HG03139 (cell line): ENCODE measurements around the gene C10orf90.

ENCODE experiments used
- ATAC-seq: cut with Tn5 transposase; IDR thresholded peaks from one replicate; pipeline ENCODE4 v1.9.1; 2021; ENCODE audit not compliant: unreplicated experiment

The C10orf90 gene

GRCh38 chr10:126637501-126637900 is 33.0 kb downstream of the C10orf90 start:
- ATAC-seq = no peak

DNA sequence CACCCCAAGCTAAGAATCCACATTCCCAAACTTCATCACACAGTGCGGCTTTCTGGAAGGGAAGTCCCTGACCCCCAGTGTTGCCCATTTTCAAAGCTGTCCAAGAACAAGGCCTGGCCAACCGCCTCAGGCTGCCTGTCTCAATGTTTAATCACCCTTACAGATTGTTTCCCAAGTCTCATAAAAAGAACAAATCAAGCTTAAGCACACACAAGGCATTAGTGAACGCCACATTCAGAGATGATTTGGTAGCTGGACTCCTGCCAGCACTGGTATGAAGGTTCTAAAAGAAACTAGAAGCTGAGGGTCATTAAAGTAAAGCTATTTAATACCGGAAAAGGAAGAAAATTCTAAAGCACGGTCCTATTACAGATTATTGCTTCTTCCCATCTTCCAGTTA is 35.6 kb downstream of the C10orf90 start:
- no peak for ATAC-seq

DNA sequence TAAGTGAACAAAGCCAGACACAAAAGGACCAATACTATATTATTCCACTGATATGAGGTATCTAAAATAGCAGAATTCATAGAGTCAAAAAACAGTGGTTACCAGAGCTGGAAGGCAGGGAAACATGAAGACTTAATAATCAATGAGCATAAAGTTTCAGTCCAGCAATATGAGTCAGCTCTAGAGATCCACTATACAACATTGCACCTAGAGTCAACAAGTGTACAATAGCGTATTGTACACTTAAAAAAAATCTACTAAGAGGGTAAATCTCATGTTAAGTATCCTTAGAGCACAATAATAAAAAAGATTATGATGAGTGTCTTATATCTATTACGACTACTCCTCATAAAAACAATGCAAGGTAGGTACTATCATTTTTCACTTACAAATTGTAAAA is 36.1 kb downstream of the C10orf90 start:
- ATAC-seq = no peak

DNA sequence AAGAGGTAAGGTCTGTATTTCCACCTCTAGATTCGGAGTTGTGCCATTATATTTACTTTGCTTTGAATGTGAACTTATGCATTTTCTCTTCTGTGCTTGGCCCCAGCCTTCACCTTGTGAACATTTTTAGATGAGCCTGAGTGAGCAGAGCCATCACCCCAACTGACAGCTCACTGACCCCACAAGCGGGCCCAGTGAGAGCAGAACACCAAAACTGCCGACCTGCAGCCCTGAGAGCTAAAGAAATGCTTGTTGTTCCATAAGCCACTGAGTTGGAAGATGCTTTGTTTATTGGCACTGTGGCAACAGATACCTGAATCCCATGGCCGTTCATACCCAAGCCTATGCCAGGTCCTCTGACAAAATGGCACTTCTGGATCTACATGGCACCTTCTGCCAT is 37.8 kb downstream of the C10orf90 start:
- ATAC-seq = no peak

GRCh38 chr10:126629925-126630624 is 40.4 kb downstream of the C10orf90 start:
- no peak for ATAC-seq

- no peak for ATAC-seq
Observed at GRCh38 chr10:126628746-126629145, 41.7 kb downstream of the C10orf90 start.

DNA sequence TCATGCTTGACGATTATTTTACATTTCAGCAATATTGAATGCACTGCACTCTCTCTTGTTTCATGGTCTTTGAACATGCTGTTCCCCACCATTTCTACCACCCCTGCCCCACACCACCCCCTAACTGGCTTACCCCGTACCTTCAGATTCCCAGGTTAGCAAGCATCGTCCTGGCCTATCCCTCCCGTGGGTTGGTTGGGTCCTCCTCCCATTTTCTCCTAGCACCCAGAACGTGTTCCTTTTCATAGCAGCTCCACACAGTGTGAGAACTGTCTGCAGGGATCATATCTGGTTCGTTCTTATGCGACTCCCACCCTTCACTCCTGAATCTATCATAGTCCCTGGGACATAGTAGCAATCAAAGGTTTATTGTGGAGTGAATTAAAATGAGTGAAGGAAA is 48.6 kb downstream of the C10orf90 start:
- no peak for ATAC-seq

GRCh38 chr10:126618466-126618865 is 52.0 kb downstream of the C10orf90 start:
- no peak for ATAC-seq

DNA sequence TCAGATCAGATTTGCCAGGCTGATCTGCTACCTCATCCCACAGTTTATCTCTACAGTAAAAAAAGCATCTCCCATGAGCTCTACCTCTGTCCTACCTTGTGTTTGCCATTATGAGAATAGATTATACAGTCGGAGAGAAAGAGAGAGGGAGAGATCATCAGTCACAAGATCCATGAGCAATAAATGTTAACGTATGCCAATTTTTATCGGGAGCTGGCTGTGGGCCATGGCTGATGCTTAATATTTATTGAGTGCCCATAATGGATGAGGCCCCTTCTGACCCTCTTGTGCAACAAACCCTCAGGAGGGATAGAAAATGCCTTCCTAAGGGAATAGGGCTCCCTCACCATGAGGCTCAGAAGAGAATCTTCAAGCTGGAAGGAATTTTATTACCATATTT is 52.8 kb downstream of the C10orf90 start:
- ATAC-seq = no peak

DNA sequence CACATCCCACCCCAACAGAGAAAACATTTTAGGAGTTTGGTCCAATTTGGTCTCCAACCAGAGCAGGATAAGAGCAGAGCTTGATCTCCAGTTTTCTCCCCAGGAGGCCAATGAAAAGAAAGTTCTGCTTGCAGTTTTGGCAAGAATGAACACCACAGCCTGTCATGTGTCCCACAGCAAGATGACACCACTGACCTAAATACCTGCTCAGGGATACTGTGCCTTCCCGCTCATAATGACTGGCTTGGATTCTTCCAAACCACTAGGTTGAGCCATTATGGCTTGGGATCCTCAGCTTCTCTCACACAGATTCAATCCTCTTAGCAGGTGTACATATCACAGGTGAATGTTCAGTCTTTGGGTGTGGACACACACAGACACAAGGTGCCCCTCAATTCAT is 53.3 kb downstream of the C10orf90 start:
- ATAC-seq = no peak

DNA sequence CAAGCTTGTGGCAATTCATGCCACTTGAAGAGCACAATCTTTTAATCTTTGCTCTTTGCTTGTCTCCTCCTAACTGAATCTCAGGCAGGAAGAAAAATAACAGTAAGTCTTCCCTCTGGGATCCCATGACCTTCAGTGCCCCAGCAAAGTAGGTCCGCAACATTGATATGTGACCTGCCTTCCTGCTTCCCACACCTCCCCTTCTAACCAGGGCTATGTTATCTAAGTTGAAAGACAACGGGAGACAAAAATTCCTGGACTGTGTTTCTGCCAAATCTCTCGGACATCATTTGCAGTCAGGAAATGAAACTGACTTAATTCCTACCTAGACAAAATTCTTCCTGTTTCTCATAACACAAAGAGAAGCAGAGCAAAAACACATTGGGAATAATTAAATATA is 53.8 kb downstream of the C10orf90 start:
- no peak for ATAC-seq

- no peak for ATAC-seq
Observed at GRCh38 chr10:126611303-126611702, 59.2 kb downstream of the C10orf90 start.

DNA sequence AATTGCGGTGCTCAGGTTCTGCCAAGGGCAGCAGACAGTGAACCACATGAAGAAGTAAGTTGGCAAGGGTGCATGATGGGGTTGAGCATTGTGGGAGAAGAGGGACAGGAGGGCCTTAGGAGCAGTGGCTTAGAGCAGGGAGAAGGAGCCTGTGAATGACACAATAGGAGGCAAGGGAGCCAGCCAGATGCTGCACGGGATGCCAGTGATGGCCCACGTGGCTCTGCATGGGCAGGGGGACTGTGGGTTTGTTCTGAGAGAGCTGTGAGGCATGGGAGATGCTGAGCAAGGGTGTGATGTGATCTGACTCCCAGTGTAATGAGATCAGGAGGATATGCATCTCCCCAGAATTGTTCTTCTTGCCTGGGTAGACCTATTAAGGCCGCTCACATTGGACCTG is 60.9 kb downstream of the C10orf90 start:
- no peak for ATAC-seq

DNA sequence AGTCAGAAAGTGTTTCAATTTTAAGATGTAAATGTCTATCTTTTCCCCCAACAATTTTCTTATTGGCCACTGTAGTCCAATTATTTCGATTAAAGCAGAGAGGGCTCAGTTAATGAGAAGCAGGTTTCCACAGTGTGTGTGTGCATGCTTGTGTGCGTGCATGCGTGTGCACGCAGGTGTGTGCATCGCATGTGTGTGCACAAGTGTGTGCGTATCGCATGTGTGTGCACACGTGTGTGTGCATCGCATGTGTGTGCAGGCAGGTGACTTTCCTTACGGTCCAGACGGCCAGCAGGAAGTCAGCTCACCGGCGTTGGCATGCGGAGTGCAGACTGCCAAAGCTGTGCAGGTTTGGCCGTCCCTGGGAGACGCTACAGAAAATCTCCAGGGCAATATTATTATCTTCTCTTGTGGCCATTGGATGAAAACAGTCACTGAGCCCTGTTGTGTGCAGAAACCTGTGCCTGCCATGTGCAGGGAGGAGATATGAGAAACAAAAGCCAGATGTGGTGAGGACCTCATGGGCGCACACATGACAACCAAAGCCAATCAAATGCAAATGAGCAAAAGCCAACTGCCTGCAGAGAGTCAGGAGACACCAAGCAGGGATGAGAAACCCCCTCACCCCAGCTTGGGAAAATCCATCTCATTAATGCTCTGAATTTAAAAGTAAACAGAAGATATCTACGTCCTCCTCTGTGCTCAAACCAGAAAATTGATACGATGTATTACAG is 70.4 kb downstream of the C10orf90 start:
- ATAC-seq = no peak

DNA sequence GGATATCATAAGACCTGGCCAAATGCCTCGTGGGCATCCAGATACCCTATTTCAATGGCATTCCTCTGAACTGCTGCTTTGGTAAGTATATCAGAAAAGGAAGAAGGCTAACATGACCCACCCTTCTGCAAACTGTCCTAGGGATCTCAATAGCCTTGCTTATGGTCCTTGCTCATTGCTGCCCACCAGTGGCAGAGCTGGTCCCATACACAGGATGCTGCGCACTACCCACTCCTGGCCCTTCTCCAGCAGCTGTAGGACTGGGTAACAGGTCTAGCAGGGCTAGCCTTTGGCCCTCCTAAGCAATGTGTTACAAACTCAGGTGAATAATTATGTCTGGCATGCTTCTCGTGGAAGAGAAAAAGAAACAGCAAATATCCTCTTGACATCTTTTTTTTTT is 72.5 kb downstream of the C10orf90 start:
- ATAC-seq = no peak

GRCh38 chr10:126597211-126597610 is 73.3 kb downstream of the C10orf90 start:
- no peak for ATAC-seq

GRCh38 chr10:126596472-126597016 is 73.9 kb downstream of the C10orf90 start:
- ATAC-seq = no peak

GRCh38 chr10:126595160-126595559 is 75.3 kb downstream of the C10orf90 start:
- no peak for ATAC-seq

GRCh38 chr10:126593968-126594701 is 76.4 kb downstream of the C10orf90 start:
- ATAC-seq = no peak

GRCh38 chr10:126592901-126593300 is 77.6 kb downstream of the C10orf90 start:
- ATAC-seq = no peak

DNA sequence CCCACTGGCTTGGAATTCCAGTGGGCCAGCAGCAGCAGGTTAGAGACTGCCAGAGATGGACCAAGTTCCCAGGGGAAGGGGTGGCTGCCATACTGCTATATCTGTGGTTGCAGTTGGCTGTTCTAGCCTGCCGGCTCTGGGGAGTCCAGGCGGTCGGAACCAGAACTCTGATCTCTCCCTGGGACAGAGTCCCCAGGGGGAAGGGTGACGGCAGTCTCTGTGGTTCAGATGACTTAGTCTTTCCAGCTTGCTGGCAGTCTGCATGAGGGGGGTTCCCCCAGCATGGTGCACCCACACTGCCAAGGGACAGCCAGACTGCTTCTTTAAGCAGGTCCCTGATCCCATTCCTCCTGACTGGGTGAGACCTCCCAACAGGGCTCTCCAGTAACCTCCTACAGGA is 82.5 kb downstream of the C10orf90 start:
- no peak for ATAC-seq

- ATAC-seq = no peak
Observed at GRCh38 chr10:126586878-126587277, 83.6 kb downstream of the C10orf90 start.
